ENCODE results near the gene BAZ1B.
"Not testable (repeated sequence)": the region's sequence is repeated elsewhere in the genome, so short reads cannot be mapped to it uniquely, and the experiment has no call there.

BAZ1B gene

DNA sequence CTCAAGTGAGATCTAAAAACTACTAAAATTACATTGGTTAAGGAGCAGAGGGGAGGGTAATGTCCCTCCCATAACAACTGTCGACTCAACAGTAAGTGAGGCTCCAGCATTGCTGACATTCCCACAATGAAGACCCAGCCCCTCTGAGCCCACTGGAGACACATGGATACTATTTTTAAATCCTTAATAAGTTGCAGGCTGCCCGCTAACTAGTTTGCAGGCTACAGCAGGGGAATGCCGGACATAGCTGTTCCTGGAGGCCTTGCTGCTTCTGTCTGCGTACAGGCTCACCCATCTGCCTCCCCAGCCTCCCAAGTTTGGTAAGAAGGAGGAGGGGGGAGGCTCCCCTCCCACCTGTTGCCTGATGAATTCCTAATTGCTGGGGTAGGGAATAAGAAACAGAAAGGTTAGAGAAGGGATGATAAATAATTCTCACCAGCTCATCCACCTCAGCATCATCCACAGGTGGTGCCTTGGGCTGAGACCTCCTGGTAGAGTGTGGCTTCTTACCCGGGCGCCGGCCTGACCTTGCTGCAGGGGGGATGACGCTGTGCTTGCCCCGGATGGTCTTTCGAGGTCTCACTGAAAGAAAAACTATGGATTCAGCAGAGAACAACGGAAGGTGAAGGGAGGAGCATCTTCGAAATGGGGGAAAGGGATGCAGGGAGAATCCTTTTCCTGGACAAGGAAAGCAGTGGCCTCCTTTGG is 78.4 kb downstream of the BAZ1B start:
- no peak for DNase-seq (ENCODE audit: low spot score)

DNA sequence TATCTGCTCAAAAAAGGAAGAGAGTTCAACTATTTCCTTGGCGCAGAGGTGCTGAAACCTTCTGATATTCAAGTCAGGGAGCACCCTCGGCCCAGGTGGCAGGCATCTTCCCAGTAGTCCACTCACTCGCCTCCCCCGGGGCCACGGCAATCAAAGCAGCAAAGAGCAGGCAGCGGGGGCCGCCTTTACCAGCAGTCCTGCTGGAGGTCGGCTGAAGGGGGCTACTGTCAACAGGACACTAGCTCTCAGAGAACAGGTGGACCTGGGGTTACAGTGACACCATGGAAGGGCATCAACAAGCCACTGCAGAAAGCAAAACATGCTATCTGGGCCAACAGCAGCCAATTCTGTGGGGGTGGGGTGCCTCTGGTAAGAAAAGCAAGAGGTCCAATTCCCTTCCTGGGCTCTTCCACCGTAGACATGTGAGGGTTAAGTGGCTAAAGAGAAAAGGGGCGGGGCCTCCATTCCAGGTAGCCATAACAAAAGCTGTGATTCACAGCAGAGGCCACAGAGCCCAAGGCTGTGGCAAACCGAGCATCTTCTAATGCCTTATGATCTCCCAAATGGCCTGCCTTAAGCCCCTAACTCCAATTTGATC is 79.1 kb downstream of the BAZ1B start:
- no peak for DNase-seq (ENCODE audit: low spot score)

DNA sequence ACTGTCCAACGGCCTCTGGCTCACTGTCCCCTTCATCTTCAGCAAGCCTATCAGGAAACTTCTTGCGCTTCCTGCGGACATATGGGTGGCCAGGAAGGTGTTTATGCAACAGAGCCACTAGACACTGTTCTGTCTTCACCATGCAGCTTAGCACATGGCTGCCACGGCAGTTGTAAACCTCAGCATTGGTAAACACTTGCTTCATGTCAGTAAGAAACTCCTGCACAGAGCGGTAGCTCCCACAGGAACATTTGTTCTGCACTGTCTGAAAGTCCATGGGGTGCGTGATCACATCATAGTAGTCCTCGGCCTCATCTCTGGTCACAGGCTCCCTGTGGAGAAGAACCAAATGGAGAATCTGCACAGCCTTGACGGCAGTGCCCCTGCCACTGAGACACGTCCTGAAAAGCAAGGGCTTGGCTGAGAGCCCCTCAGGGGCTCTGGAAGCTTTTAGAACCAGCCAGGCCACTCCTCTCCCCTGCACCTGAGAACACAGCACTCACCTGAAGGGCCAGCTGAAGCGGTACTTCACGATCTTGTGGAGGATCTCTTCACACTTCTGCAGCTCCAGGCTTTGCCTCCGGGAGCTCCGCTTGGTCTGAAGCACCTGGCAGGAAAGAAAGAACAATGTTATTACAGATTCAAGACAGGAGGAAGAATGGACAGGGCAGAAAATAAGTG is 79.7 kb downstream of the BAZ1B start:
- no peak for DNase-seq (ENCODE audit: low spot score)

DNA sequence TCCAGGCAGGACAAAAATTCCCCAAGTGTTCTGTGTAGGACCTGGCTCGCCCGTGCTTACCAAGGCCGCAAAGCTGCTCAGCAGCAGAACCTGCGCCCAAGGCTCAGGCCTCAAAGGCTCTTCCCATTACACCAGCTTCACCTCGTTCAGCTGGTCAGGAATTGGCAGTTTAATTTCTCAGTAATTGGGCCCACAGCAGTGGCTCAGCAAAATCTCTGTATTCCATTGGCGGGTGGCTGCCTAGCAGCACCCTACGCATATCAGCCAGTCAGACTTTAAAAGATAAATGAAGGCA is 82.7 kb downstream of the BAZ1B start:
- DNase-seq (ENCODE audit: low spot score): no peak

DNA sequence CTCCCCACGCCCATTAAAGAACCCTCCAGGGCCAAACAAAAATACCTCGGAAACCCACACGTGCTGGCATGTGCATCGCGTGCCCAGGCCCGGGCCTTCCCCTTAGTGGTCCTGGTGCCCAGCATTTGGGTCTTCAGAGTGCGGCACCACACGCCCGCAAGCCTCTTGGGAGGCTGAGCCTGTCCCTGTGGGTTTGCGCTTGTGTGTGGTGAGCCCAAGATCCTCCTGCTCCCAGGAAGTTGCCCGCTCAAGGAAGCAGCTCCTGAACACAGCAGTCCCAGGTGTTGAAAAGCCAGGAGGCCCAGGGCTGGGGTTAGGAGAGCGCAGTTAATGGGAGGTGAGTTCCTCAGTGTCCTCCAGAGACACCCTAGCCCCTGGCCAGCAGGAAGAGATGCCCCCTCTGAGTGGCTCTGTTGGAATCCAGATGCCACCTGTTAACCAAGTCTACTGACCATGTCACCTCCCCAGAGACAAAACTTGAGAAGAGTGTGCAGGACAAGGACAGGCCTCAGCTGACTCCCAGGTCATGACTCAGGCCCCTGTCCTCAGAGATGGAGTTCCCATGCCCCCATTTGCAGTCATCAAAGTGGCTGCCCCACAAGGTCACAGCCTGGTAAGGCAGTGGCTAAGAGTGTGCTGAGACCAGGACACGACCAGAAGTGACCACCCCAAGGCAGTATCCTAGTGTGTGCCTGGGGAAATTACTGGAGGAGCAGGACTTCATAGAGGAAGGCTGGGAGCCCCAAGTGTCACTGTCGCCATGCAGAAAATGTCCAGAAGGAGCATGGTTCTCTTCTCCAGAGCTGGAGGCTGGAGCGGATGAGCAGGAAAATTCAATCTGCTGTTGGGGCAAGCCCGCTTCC is 83.3 kb downstream of the BAZ1B start:
- no peak for DNase-seq (ENCODE audit: low spot score)

DNA sequence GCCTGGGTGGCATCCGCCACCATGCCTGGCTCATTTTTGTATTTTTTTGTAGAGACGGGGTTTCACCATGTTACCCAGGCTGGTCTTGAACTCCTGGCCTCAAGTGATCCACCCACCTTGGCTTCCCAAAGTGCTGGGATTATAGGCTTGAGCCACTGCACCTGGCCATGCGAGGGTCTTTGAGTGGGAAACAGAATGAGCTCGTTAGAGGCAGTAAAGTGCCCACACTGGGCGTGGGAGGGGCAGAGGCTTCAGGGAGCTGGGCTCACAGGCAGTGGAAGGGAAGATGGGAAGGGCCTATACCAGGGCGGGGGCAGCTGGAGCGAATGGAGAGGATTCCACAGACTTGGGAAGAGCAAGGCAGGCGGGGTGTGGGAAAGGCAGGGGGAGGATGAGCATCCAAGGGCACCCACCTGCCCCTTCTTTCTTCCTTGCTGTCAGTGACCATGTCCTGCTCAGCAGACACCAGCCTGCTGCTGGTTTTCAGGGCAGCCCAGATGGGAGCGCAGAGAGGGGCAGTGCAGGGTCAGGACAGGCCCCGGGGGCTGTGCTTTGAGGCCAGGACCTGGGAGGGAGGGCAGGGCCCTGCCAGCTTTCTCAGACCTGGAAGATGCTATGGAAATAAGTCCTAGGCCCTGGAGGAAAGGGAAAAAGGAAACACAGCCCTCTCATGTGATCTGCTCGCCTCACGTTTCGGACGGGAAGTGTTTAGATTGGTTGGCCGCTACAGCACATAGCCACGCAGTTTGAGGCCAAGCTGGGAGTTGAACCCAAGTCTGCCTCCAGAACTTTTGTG is 84.3 kb downstream of the BAZ1B start:
- no peak for DNase-seq (ENCODE audit: low spot score)

DNA sequence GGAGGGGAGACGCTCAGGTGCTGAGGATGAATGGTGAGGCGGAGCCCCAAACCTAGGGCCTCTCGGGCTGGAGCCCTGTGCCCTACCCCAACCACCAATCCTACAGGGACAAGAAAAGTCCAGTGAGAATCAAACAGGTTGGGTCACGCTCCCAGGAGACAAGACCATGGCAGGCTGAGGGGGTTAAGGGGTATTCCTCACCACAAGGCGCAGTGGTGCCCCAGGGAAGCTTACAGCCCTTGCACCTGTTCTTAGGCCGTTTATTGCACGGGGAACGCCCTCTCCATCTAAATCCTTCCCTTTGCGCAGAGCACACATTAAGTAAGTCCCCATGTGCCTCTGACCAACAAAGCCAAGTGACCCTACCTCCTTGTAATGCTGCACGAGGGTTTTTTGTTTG is 85.0 kb downstream of the BAZ1B start:
- no peak for DNase-seq (ENCODE audit: low spot score)

DNA sequence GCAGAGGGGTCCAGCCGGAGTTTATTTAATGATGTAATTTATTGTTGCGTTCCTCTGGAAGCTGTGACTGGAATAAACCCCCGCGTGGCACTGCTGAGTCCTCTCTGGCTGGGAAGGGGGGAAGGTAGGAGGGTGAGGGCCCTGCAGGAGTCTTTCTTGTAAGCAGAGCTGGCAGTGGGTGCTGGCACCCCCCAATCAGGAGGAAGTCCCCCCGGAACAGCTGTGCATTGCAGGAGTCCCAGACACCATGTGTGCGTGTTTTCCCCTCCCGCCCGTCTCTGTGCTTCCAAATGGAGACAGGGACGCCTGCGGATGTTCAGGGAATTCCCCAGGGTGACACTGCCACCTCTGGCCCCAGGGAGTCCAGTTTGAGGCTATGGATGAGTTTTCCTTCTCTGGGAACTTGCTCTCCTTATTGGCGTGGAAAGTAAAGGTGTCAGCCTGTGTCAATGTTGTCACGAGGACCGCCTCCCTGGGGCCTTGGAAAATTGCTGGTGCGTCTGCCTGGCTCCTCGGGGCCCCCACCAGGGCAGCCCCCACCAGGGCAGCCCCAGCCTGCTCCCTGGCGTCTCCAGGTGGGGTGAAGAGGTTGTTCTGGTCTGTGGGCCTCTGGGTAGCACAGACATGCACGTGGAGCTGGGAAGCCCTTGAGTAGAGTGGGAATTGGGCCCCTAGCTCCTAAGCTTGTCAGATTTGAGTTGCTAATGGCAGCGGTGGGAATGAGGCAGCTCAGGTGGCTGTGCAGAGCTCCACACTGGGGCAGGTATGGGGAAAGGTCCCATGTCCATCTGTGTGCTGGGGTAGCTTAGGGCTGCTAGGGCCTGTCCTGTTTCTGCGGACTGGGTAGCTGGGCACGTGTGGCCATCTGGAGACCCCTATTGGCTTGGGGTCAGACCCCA is 85.8 kb downstream of the BAZ1B start:
- DNase-seq (ENCODE audit: low spot score): no peak

DNA sequence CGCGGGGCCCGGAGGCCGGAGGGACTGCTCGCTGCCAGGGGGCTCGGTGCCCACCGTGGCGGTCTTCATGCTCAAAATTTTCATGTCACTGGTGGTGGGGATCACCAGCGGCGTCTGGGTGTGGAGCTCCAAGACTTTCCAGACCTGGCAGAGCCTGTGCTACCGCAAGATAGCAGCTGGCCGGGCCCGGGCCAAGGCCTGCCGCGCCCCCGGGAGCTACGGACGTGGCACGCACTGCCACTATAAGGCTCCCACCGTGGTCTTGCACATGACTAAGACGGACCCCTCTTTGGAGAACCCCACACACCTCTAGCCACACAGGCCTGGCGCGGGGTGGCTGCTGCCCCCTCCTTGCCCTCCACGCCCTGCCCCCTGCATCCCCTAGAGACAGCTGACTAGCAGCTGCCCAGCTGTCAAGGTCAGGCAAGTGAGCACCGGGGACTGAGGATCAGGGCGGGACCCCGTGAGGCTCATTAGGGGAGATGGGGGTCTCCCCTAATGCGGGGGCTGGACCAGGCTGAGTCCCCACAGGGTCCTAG is 86.6 kb downstream of the BAZ1B start:
- no peak for DNase-seq (ENCODE audit: low spot score)

DNA sequence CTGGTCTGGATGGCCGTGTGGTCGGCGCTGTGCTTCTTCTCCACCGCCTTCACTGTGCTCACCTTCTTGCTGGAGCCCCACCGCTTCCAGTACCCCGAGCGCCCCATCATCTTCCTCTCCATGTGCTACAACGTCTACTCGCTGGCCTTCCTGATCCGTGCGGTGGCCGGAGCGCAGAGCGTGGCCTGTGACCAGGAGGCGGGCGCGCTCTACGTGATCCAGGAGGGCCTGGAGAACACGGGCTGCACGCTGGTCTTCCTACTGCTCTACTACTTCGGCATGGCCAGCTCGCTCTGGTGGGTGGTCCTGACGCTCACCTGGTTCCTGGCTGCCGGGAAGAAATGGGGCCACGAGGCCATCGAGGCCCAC is 87.4 kb downstream of the BAZ1B start:
- no peak for DNase-seq (ENCODE audit: low spot score)

DNA sequence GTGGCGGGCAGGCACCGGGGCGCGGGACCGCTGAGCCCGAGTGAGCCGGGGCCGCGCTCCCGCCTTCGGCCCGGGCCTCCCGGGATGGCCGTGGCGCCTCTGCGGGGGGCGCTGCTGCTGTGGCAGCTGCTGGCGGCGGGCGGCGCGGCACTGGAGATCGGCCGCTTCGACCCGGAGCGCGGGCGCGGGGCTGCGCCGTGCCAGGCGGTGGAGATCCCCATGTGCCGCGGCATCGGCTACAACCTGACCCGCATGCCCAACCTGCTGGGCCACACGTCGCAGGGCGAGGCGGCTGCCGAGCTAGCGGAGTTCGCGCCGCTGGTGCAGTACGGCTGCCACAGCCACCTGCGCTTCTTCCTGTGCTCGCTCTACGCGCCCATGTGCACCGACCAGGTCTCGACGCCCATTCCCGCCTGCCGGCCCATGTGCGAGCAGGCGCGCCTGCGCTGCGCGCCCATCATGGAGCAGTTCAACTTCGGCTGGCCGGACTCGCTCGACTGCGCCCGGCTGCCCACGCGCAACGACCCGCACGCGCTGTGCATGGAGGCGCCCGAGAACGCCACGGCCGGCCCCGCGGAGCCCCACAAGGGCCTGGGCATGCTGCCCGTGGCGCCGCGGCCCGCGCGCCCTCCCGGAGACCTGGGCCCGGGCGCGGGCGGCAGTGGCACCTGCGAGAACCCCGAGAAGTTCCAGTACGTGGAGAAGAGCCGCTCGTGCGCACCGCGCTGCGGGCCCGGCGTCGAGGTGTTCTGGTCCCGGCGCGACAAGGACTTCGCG is 88.0 kb downstream of the BAZ1B start:
- no peak for DNase-seq (ENCODE audit: low spot score)

DNA sequence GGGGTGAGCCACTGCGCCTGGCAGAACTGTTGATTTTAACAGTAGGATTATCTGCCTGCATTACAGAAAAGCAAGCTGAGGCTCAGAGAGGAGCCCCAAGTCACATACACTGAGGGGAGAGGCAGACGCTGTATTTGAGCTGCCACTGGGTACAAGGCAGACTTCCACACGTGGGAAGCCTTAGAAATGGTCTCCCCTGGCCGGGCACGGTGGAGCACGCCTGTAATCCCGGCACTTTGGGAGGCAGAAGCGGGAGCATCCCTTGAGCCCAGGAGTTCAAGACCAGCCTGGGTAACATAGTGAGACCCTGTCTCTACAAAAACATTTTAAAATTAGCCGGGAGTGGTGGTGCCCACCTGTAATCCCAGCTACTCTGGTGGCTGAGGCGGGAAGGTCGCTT is 89.4 kb downstream of the BAZ1B start:
- DNase-seq (ENCODE audit: low spot score): no peak

DNA sequence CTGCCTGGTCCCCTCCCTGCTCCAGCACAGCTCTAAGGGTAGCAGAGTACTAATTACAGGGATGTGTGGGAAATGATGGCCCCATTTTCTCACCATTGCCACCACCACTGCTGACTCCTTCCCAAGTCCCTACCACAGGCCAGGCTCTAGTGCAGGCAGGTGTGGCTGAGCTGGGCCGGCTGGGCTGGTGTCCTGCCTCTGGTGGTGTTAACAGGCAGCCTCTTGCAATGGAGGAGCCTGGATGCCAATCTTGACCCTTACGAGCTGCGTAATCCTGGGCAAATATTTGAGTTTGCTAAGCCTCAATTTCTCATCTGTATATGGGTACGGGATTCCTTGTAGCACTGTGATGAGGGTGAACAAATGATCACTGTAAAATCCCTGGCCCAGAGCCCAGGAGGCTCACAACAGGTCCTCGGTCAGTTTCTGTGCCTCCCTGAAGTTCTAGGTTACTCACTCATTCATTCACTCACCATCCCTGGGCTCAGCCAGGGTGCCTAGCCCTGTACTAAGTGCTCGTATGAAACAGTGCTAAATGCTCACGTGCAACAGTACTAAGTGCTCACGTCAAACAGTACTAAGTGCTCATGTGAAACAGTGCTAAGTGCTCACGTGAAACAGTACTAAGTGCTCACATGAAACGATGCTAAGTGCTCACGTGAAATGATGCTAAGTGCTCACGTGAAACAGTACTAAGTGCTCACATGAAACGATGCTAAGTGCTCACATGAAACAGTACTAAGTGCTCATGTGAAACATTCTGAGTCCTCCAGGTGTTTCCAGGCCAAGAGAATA is 90.9 kb downstream of the BAZ1B start:
- no peak for DNase-seq (ENCODE audit: low spot score)

DNA sequence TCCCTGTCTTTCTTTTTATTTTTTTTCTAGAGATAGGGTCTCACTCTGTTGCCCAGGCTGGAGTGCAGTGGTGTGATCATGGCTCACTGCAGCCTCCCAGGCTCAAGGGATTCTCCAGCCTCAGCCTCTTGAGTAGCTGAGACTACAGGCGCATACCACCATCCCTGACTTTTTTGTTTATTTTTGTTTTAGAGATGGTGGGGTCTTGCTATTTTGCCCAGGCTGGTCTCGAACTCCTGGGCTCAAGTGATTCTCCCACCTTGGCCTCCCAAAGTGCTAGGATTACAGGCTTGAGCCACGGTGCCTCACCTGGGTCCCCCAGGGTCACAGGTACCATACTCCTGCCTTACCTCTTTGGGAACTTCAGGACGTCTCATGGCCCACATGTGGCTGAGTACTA is 91.6 kb downstream of the BAZ1B start:
- not testable (repeated sequence) for DNase-seq (ENCODE audit: low spot score)

DNA sequence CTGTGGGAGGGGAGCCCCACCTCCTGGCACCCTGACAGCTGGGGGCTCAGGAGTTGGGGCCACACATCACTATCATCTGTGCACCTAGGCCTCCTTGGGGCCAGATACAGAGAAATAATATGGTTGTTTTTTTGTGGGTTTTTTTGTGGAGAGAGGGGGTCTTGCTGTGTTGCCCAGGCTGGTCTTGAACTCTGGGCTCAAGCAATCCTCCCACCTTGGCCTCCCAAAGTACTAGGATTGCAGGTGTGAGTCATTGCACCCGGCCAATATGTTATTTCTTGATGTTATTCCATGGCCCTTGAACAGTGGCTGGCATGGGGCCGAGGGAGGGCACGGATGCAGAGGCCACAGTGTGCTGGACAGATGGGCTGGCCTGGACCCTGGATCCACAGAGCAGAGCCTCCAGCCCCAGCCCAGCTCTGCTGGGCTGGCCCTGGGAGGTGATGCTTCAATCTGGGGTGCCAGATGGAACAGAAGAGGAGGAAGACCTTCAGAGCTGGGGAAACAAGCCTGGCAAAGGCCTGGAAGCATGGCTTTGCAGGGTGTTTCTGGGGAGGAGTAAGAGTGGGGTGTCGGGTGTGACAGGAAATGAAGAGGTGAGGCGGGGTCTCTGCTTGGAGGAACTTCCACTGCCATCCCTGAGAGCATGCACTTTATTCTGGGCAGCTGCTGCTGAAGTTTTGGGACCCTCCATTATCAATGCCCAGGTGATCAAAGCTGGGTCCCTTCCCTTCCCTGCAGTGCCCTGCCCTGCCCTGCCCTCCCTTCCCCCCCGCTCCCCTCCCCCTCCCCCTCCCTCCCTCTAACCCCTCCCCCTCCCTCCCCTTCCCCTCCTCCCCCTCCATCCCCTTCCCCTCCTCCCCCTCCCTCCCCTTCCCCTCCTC is 92.2 kb downstream of the BAZ1B start:
- no peak for DNase-seq (ENCODE audit: low spot score)

DNA sequence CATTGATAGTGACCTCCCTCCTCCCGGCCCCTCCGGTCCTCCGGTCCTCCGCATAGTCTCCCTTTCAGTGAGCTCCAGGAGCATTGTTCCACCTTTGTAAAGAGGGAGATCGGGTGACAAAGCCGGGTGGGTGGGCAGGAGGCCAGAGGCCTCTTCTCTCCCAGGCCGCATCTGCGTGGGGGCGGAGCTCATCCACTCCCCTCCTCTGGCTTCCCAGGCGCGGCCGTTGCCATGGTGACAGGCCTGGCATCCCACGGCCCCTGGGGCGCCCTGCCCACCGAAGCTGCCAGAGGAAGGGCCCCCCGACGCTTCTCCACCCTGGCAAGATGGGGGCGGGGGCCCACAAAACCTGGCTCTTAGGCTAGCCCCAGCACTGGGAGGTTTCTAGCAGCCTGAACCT is 92.9 kb downstream of the BAZ1B start:
- DNase-seq (ENCODE audit: low spot score): no peak

DNA sequence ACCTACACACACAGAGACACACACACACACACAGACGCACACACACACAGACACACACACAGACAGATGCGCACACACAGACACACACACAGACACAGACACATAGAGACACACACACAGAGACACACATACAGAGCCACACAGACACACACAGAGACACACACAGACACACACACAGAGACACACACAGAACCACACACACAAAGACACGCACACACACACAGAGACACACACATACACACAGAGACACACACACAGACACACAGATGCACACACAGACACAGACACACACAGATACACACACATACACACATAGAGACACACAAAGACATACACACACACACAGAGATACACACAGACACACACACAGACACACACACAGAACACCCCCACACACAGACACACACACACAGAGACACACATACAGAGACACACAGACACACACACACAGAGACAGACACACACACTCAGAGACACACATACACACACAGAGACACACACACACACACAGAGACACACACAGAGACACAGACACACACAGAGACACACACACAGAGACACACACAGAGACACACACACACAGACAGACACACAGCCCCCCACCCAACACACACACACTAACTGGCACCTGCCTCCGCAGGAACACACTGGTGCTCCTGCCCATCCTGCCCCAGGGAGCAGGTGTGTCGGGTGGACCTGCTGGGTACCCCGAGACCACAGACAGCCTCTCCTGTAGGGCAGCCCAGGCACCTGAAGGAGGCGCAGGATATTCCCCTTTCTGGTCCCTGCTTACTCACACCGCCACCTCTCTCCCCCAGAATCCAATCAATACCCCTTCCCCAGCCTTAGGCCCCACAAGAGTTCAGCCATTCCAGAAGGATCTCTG is 93.9 kb downstream of the BAZ1B start:
- no peak for DNase-seq (ENCODE audit: low spot score)

Measured in CD4-positive, alpha-beta T cell treated with Interleukin-15 for 4 hours (primary cell).